ENCODE measurements around the gene POMGNT1. TPM values are rescaled to one million over a fixed set of nuclear protein-coding genes. Genes with fewer than 3 reads are reported as not detected.

The POMGNT1 gene
- total RNA-seq, 1 donor from 2014 or later = 96.9 TPM

DNA sequence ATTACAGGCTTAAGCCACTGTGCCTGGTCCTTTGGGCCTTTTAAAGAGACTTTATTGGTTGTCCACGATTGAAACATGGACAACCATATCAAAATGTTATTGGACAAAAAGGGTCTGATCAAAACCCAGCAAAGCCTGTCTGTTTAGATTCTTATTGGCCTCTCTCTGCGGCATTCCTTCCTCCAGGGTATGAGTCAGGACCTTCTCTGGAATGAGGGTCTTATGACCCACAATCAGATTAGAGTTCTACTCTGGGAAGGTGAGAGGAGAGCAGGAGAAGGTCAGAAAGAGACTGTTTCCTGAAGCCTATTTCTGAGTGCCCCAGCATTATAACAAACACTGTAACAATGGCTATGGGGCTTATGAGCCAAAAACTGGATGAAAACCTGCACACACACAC lies 12.8 kb upstream of the POMGNT1 start:
- no peak for DNase-seq (ENCODE audit: low read depth)
- Histone ChIP-seq H3K36me3 (ENCODE audit: control insufficient read depth, insufficient read depth, low read length) (no peaks in the 10 kb centered on the region), H3K4me3 (ENCODE audit: low read depth, low read length) (no peak overlapping the region), H3K27me3 (ENCODE audit: control insufficient read depth, insufficient read depth, low read length) (no peaks in the 10 kb centered on the region)
- TF ChIP-seq, protein P1, sequence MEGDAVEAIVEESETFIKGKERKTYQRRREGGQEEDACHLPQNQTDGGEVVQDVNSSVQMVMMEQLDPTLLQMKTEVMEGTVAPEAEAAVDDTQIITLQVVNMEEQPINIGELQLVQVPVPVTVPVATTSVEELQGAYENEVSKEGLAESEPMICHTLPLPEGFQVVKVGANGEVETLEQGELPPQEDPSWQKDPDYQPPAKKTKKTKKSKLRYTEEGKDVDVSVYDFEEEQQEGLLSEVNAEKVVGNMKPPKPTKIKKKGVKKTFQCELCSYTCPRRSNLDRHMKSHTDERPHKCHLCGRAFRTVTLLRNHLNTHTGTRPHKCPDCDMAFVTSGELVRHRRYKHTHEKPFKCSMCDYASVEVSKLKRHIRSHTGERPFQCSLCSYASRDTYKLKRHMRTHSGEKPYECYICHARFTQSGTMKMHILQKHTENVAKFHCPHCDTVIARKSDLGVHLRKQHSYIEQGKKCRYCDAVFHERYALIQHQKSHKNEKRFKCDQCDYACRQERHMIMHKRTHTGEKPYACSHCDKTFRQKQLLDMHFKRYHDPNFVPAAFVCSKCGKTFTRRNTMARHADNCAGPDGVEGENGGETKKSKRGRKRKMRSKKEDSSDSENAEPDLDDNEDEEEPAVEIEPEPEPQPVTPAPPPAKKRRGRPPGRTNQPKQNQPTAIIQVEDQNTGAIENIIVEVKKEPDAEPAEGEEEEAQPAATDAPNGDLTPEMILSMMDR (IDR thresholded peaks at IDR 0.05; ENCODE audit: insufficient read depth, low read length, poor library complexity, severe bottlenecking) = no peak

DNA sequence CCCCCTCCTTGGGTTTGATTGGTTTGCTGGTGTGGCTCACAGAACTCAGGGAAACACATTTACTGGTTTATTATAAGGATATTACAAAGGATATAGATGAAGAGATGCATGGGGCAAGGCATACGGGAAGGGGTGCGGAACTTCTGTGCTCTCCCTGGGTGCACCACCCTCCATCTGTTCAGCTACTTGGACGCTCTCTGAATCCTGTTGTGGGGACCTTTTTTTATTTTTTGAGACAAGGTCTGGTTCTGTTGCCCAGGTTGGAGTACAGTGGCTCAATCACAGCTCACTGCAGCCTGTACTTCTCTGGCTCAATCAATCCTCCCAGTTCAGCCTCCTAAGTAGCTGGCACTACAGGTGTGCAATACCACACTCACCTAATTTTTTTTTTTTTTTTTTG lies 12.3 kb upstream of the POMGNT1 start:
- H3K4me3 ChIP-seq (ENCODE audit: low read depth, low read length) = no peak overlapping the region
- DNase-seq (ENCODE audit: low read depth) = no peak

DNA sequence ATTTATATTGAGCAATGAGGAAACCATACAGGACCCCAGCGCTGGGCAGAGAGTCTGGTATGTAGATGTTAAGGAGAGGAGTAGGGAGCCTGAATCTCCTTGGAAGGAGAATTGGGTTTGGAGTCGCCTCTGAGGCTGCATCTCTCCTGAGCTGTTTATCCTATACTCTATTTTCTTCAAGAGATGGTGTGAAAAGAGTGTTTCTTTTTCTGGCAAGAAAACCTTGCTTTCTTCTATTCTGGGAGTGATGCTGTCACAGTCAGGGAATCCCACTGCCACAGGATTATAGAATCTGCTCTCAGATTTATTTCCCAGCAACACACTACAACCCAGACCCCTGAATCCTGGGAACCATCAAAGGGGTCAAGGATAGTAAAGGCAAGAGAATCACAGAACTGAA lies 8.2 kb upstream of the POMGNT1 start:
- TF ChIP-seq, protein P1 (IDR thresholded peaks at IDR 0.05; ENCODE audit: insufficient read depth, low read length, poor library complexity, severe bottlenecking) = no peak
- no peak overlapping the region for H3K4me3 ChIP-seq (ENCODE audit: low read depth, low read length)
- no peak for DNase-seq (ENCODE audit: low read depth)
- H3K36me3 ChIP-seq (ENCODE audit: control insufficient read depth, insufficient read depth, low read length) = no peaks in the 10 kb centered on the region
- no peaks in the 10 kb centered on the region for H3K27me3 ChIP-seq (ENCODE audit: control insufficient read depth, insufficient read depth, low read length)

More for the DNA sequence above, 12.3 kb upstream of the POMGNT1 start:
- H3K27me3 ChIP-seq (ENCODE audit: control insufficient read depth, insufficient read depth, low read length) = no peaks in the 10 kb centered on the region
- no peaks in the 10 kb centered on the region for H3K36me3 ChIP-seq (ENCODE audit: control insufficient read depth, insufficient read depth, low read length)
- TF ChIP-seq, protein P1 (IDR thresholded peaks at IDR 0.05; ENCODE audit: insufficient read depth, low read length, poor library complexity, severe bottlenecking) = no peak

DNA sequence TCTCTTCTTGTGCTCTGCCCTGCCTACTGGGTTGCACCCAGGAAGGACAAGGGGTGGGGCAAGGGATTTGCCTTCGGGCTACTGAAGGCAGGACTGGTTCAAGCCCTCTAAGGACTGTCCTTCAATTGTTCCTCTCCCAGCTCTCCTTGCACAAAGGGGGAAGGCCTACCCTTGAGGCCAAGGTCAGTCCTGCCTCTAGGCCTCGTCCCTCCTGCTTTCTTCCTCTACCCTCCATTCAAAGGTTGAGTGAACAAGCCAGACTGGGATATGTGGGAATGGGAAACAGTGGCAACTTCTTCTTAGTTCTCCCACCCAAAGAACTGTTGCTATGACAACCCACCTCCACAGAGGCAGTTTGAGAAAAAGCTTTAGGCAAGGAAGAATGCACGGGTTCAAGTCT lies 7.6 kb upstream of the POMGNT1 start:
- no peaks in the 10 kb centered on the region for H3K36me3 ChIP-seq (ENCODE audit: control insufficient read depth, insufficient read depth, low read length)
- no peaks in the 10 kb centered on the region for H3K27me3 ChIP-seq (ENCODE audit: control insufficient read depth, insufficient read depth, low read length)
- TF ChIP-seq, protein P1 (IDR thresholded peaks at IDR 0.05; ENCODE audit: insufficient read depth, low read length, poor library complexity, severe bottlenecking) = no peak
- no peak overlapping the region for H3K4me3 ChIP-seq (ENCODE audit: low read depth, low read length)
- no peak for DNase-seq (ENCODE audit: low read depth)

DNA sequence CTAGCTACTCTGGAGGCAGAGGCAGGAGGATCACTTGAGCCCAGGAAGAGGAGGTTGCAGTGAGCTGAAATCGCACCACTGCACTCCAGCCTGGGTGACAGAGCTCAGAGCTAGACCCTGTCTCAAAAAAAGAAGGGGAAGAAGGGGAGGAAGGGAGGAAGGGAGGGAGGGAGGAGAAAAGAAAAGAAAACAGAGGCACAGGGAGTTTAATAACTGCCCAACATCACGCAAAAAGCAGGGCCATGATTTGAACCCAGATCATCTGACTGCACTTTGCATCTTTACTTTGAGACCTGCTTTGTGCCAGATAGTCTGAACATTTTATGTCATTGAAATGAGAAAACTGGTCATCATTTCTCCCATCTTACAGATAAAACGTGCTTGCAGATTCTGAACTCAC lies 6.9 kb upstream of the POMGNT1 start:
- TF ChIP-seq, protein P1 (IDR thresholded peaks at IDR 0.05; ENCODE audit: insufficient read depth, low read length, poor library complexity, severe bottlenecking) = no peak
- Histone ChIP-seq H3K27me3 (ENCODE audit: control insufficient read depth, insufficient read depth, low read length) (no peaks in the 10 kb centered on the region), H3K4me3 (ENCODE audit: low read depth, low read length) (no peak overlapping the region), H3K36me3 (ENCODE audit: control insufficient read depth, insufficient read depth, low read length) (no peaks in the 10 kb centered on the region)
- no peak for DNase-seq (ENCODE audit: low read depth)

DNA sequence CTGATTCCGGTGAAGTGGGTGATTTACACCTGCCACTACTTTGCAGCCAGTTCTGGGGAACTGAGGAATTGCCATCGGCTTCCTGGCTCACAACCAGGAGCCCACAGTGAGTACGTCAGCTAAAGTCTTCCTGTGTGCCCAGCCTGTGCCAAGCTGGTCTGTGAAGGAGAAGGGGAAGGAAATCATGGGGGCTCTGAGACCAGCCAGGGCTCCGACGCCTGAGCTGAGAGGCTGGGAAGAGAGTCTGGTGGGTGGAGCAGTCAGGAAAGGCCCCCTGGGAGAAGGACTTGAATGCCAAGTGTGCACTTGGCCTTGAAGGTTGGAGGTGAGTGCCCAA lies 6.1 kb upstream of the POMGNT1 start:
- TF ChIP-seq, protein P1 (IDR thresholded peaks at IDR 0.05; ENCODE audit: insufficient read depth, low read length, poor library complexity, severe bottlenecking) = no peak
- no peaks in the 10 kb centered on the region for H3K27me3 ChIP-seq (ENCODE audit: control insufficient read depth, insufficient read depth, low read length)
- H3K4me3 ChIP-seq (ENCODE audit: low read depth, low read length) = peak overlapping the region; percentile 77
- no peak for DNase-seq (ENCODE audit: low read depth)
- H3K36me3 ChIP-seq (ENCODE audit: control insufficient read depth, insufficient read depth, low read length) = no peaks in the 10 kb centered on the region

All from kidney epithelial cell (primary cell).